NCI-H187 (cell line): ENCODE results near the gene PRKCD.

Experiments used
- DNase-seq, 2 experiments: peaks; one replicate each; lab custom pipeline; 2025; lab: John Stamatoyannopoulos, UW

PRKCD gene

GRCh38 chr3:53232641-53233377 is 71.8 kb downstream of the PRKCD start:
- no peak for DNase-seq

- no peak for DNase-seq
Measured at GRCh38 chr3:53234130-53234840, 73.3 kb downstream of the PRKCD start.

- DNase-seq, result no peak
Measured at GRCh38 chr3:53234841-53235232, 73.8 kb downstream of the PRKCD start.

- DNase-seq, result no peak
Measured at GRCh38 chr3:53235545-53235944, 74.5 kb downstream of the PRKCD start.

GRCh38 chr3:53236112-53236841 is 75.3 kb downstream of the PRKCD start:
- DNase-seq, result no peak

GRCh38 chr3:53238051-53238850 is 77.2 kb downstream of the PRKCD start:
- no peak for DNase-seq

- DNase-seq, result no peak
Measured at GRCh38 chr3:53238886-53239285, 77.9 kb downstream of the PRKCD start.

- DNase-seq, result no peak
Measured at GRCh38 chr3:53239800-53240199, 78.8 kb downstream of the PRKCD start.

- no peak for DNase-seq
Measured at GRCh38 chr3:53240989-53241972, 80.3 kb downstream of the PRKCD start.

GRCh38 chr3:53242155-53242554 is 81.1 kb downstream of the PRKCD start:
- DNase-seq, result no peak
